HG02852 (cell line): ENCODE results near the gene NMT1.
A peak's percentile ranks its signal among the peaks of the same experiment; 100 is the strongest.

Source experiments
- ATAC-seq: cut with Tn5 transposase; IDR thresholded peaks from one replicate; pipeline ENCODE4 v1.9.1; 2021; ENCODE audit warnings: mild to moderate bottlenecking, moderate library complexity; ENCODE audit not compliant: unreplicated experiment

NMT1 gene

DNA sequence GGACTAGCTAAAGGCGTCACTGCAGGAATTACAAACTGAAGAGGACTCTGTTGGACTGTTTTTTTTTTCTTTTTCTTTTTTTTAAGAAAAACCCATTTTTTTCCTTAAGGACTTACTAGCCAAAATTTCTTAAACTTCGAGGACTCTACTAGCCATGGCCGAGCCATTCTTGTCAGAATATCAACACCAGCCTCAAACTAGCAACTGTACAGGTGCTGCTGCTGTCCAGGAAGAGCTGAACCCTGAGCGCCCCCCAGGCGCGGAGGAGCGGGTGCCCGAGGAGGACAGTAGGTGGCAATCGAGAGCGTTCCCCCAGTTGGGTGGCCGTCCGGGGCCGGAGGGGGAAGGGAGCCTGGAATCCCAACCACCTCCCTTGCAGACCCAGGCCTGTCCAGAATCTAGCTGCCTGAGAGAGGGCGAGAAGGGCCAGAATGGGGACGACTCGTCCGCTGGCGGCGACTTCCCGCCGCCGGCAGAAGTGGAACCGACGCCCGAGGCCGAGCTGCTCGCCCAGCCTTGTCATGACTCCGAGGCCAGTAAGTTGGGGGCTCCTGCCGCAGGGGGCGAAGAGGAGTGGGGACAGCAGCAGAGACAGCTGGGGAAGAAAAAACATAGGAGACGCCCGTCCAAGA, 88.0 kb downstream of the NMT1 start:
- peak; percentile 25 for ATAC-seq

GRCh38 chr17:45149669-45150664, 88.8 kb downstream of the NMT1 start:
- ATAC-seq = no peak

DNA sequence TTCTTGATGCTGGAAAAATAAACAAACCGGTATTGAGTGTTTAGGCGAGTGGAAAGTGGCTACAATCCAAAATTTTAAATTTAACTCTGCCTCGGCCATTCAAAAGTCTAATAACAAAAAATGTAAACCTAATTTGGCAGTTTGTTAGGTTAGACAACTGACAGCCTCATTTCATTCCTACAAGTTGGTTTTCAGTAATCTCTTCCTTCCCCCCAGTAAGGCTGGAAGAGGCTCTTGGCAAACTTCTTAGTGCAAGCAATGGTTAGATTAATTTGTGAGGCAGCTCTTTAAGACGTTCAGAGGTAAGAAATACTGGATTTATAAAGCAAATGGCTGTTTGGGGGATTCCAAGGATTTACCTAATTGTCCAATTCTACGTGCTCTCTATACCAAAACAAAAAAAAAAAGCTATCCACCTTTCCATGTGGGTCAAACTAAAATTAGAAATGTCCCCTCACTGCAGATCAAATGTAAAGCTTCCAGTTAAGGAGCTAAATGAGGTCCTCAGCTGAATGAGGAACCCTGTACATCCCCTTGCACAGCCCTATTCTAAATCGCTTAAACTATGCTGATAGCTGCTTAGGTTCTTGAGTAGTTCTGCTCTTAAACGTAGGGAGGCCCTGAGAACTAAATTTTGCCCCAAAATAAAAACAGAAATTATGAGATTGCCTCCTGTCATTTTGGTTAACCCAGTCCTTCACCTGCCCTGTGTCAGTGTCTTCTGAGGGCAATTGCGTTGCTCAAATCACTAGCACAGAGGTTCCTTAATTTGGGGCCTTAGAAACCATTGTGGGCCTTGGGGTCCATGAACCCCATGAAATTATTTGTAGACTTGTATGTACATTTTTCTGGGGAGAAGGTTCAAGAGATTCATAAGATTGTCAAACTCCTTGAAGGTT, 90.0 kb downstream of the NMT1 start:
- ATAC-seq = no peak

- no peak for ATAC-seq
Measured at GRCh38 chr17:45155029-45155428, 93.9 kb downstream of the NMT1 start.

GRCh38 chr17:45155483-45155882, 94.4 kb downstream of the NMT1 start:
- ATAC-seq = no peak

- ATAC-seq = no peak
Measured at GRCh38 chr17:45156242-45156641, 95.1 kb downstream of the NMT1 start.
